ENCODE measurements around the gene PHYKPL. TPM values are rescaled to one million over a fixed set of nuclear protein-coding genes. Genes with fewer than 3 reads are reported as not detected.
A peak's percentile ranks its signal among the peaks of the same experiment; 100 is the strongest.

PHYKPL gene
- total and polyA plus RNA-seq, 4 donors = 24.1 to 78.0 (median 51.3) TPM

GRCh38 chr5:178186427-178186826 lies 46.2 kb downstream of the PHYKPL start:
- H3K36me3 ChIP-seq (ENCODE audit: control insufficient read depth, insufficient read depth, low read length) = no peaks in the 10 kb centered on the region
- 85% methylated on average over 5 of the region's 6 CpGs for WGBS (ENCODE audit: insufficient coverage)
- DNase-seq (ENCODE audit: low read depth in 4 of 6, low spot score in 6 of 6) = peak in 1 of 6 donors; percentile 52

GRCh38 chr5:178182158-178182876 lies 50.3 kb downstream of the PHYKPL start:
- WGBS (ENCODE audit: insufficient coverage) = 55% methylated on average over 3 of the region's 4 CpGs
- no peak for DNase-seq (ENCODE audit: low read depth in 4 of 6, low spot score in 6 of 6)
- Histone ChIP-seq H3K27ac (ENCODE audit: low read depth, low read length) (no peak overlapping the region), H3K27me3 (ENCODE audit: control insufficient read depth, insufficient read depth, low read length) (no peaks in the 10 kb centered on the region), H3K36me3 (ENCODE audit: control insufficient read depth, insufficient read depth, low read length) (no peaks in the 10 kb centered on the region), H3K9me3 (ENCODE audit: control insufficient read depth, insufficient read depth, low read length) (no peaks in the 10 kb centered on the region), H3K4me3 (ENCODE audit: low read depth, low read length) (no peak overlapping the region), H3K4me1 (ENCODE audit: control insufficient read depth, insufficient read depth, low read length) (peaks cover 4% of the 10 kb centered on the region)

More at GRCh38 chr5:178186427-178186826, 46.2 kb downstream of the PHYKPL start:
- no peak overlapping the region for H3K4me3 ChIP-seq (ENCODE audit: low read depth, low read length)
- peaks cover 4% of the 10 kb centered on the region for H3K4me1 ChIP-seq (ENCODE audit: control insufficient read depth, insufficient read depth, low read length)
- H3K27ac ChIP-seq (ENCODE audit: low read depth, low read length) = no peak overlapping the region
- H3K27me3 ChIP-seq (ENCODE audit: control insufficient read depth, insufficient read depth, low read length) = no peaks in the 10 kb centered on the region
- no peaks in the 10 kb centered on the region for H3K9me3 ChIP-seq (ENCODE audit: control insufficient read depth, insufficient read depth, low read length)

GRCh38 chr5:178180141-178180863 lies 52.3 kb downstream of the PHYKPL start:
- Histone ChIP-seq H3K4me1 (ENCODE audit: control insufficient read depth, insufficient read depth, low read length) (no peaks in the 10 kb centered on the region), H3K4me3 (ENCODE audit: low read depth, low read length) (no peak overlapping the region), H3K27me3 (ENCODE audit: control insufficient read depth, insufficient read depth, low read length) (no peaks in the 10 kb centered on the region), H3K36me3 (ENCODE audit: control insufficient read depth, insufficient read depth, low read length) (no peaks in the 10 kb centered on the region), H3K27ac (ENCODE audit: low read depth, low read length) (no peak overlapping the region), H3K9me3 (ENCODE audit: control insufficient read depth, insufficient read depth, low read length) (no peaks in the 10 kb centered on the region)
- 50% methylated on average over 2 of the region's 9 CpGs for WGBS (ENCODE audit: insufficient coverage)
- DNase-seq (ENCODE audit: low read depth in 4 of 6, low spot score in 6 of 6) = no peak

- no peaks in the 10 kb centered on the region for H3K4me1 ChIP-seq (ENCODE audit: control insufficient read depth, insufficient read depth, low read length)
- no peak overlapping the region for H3K27ac ChIP-seq (ENCODE audit: low read depth, low read length)
- no peak for DNase-seq (ENCODE audit: low read depth in 4 of 6, low spot score in 6 of 6)
- H3K27me3 ChIP-seq (ENCODE audit: control insufficient read depth, insufficient read depth, low read length) = no peaks in the 10 kb centered on the region
- 82% methylated on average over 6 of the region's 8 CpGs for WGBS (ENCODE audit: insufficient coverage)
- no peaks in the 10 kb centered on the region for H3K36me3 ChIP-seq (ENCODE audit: control insufficient read depth, insufficient read depth, low read length)
- H3K4me3 ChIP-seq (ENCODE audit: low read depth, low read length) = no peak overlapping the region
- no peaks in the 10 kb centered on the region for H3K9me3 ChIP-seq (ENCODE audit: control insufficient read depth, insufficient read depth, low read length)
Measured at GRCh38 chr5:178177569-178177968, 55.0 kb downstream of the PHYKPL start.

GRCh38 chr5:178176791-178177190 lies 55.8 kb downstream of the PHYKPL start:
- no peak overlapping the region for H3K4me3 ChIP-seq (ENCODE audit: low read depth, low read length)
- H3K27me3 ChIP-seq (ENCODE audit: control insufficient read depth, insufficient read depth, low read length) = no peaks in the 10 kb centered on the region
- no peaks in the 10 kb centered on the region for H3K9me3 ChIP-seq (ENCODE audit: control insufficient read depth, insufficient read depth, low read length)
- H3K36me3 ChIP-seq (ENCODE audit: control insufficient read depth, insufficient read depth, low read length) = no peaks in the 10 kb centered on the region
- H3K27ac ChIP-seq (ENCODE audit: low read depth, low read length) = no peak overlapping the region
- no peaks in the 10 kb centered on the region for H3K4me1 ChIP-seq (ENCODE audit: control insufficient read depth, insufficient read depth, low read length)
- 72% methylated on average over 5 of the region's 6 CpGs for WGBS (ENCODE audit: insufficient coverage)
- no peak for DNase-seq (ENCODE audit: low read depth in 4 of 6, low spot score in 6 of 6)

GRCh38 chr5:178174456-178174855 lies 58.1 kb downstream of the PHYKPL start:
- Histone ChIP-seq H3K36me3 (ENCODE audit: control insufficient read depth, insufficient read depth, low read length) (no peaks in the 10 kb centered on the region), H3K4me1 (ENCODE audit: control insufficient read depth, insufficient read depth, low read length) (no peaks in the 10 kb centered on the region), H3K27ac (ENCODE audit: low read depth, low read length) (no peak overlapping the region), H3K4me3 (ENCODE audit: low read depth, low read length) (no peak overlapping the region), H3K27me3 (ENCODE audit: control insufficient read depth, insufficient read depth, low read length) (no peaks in the 10 kb centered on the region), H3K9me3 (ENCODE audit: control insufficient read depth, insufficient read depth, low read length) (no peaks in the 10 kb centered on the region)
- no peak for DNase-seq (ENCODE audit: low read depth in 4 of 6, low spot score in 6 of 6)
- 100% methylated on average over 1 of the region's 3 CpGs for WGBS (ENCODE audit: insufficient coverage)

GRCh38 chr5:178170455-178170854 lies 62.1 kb downstream of the PHYKPL start:
- Histone ChIP-seq H3K9me3 (ENCODE audit: control insufficient read depth, insufficient read depth, low read length) (no peaks in the 10 kb centered on the region), H3K27me3 (ENCODE audit: control insufficient read depth, insufficient read depth, low read length) (peaks cover 5% of the 10 kb centered on the region), H3K4me1 (ENCODE audit: control insufficient read depth, insufficient read depth, low read length) (no peaks in the 10 kb centered on the region), H3K36me3 (ENCODE audit: control insufficient read depth, insufficient read depth, low read length) (no peaks in the 10 kb centered on the region), H3K27ac (ENCODE audit: low read depth, low read length) (no peak overlapping the region), H3K4me3 (ENCODE audit: low read depth, low read length) (no peak overlapping the region)
- WGBS (ENCODE audit: insufficient coverage) = 36% methylated on average over 1 of the region's 2 CpGs
- DNase-seq (ENCODE audit: low read depth in 4 of 6, low spot score in 6 of 6) = no peak

GRCh38 chr5:178165581-178165980 lies 67.0 kb downstream of the PHYKPL start:
- Histone ChIP-seq H3K27ac (ENCODE audit: low read depth, low read length) (no peak overlapping the region), H3K27me3 (ENCODE audit: control insufficient read depth, insufficient read depth, low read length) (peaks cover 9% of the 10 kb centered on the region), H3K36me3 (ENCODE audit: control insufficient read depth, insufficient read depth, low read length) (no peaks in the 10 kb centered on the region), H3K4me1 (ENCODE audit: control insufficient read depth, insufficient read depth, low read length) (peaks cover 9% of the 10 kb centered on the region), H3K9me3 (ENCODE audit: control insufficient read depth, insufficient read depth, low read length) (no peaks in the 10 kb centered on the region), H3K4me3 (ENCODE audit: low read depth, low read length) (no peak overlapping the region)
- WGBS (ENCODE audit: insufficient coverage) = 38% methylated on average over 38 of the region's 38 CpGs
- DNase-seq (ENCODE audit: low read depth in 4 of 6, low spot score in 6 of 6) = no peak

GRCh38 chr5:178163772-178164735 lies 68.5 kb downstream of the PHYKPL start:
- peak; percentile 49 to 95 (median 73) for DNase-seq (ENCODE audit: low read depth in 4 of 6, low spot score in 6 of 6)
- Histone ChIP-seq H3K27me3 (ENCODE audit: control insufficient read depth, insufficient read depth, low read length) (peaks cover 9% of the 10 kb centered on the region), H3K36me3 (ENCODE audit: control insufficient read depth, insufficient read depth, low read length) (no peaks in the 10 kb centered on the region), H3K9me3 (ENCODE audit: control insufficient read depth, insufficient read depth, low read length) (no peaks in the 10 kb centered on the region), H3K4me1 (ENCODE audit: control insufficient read depth, insufficient read depth, low read length) (peaks cover 9% of the 10 kb centered on the region), H3K4me3 (ENCODE audit: low read depth, low read length) (peak overlapping the region; percentile 31), H3K27ac (ENCODE audit: low read depth, low read length) (no peak overlapping the region)
- 6% methylated on average over 28 of the region's 33 CpGs for whole genome bisulfite sequencing (ENCODE audit: insufficient coverage)

All from spinal cord (tissue), 10 donors.